HepG2 (cell line): ENCODE measurements around the gene NINJ2. TPM values are rescaled to one million over a fixed set of nuclear protein-coding genes. Genes with fewer than 3 reads are reported as not detected.

Experiments
- FOXA3 ChIP-seq: IDR thresholded peaks from 2 replicates; pipeline ENCODE4 v1.6.1; 2016; ENCODE audit warnings: missing genetic modification reagents, missing compliant biosample characterization
- FOXK1 ChIP-seq: sonication (generic); formaldehyde crosslinking; IDR thresholded peaks from 2 replicates; pipeline ENCODE4 v1.4.0; 2020; ENCODE audit warnings: low read depth, missing genetic modification reagents, borderline replicate concordance
- GATAD2A ChIP-seq: IDR thresholded peaks from 2 replicates; pipeline ENCODE4 v1.6.1; 2016
- HDAC6 ChIP-seq: fragments of 200-600 bp; sonication (generic); IDR thresholded peaks from 2 replicates; pipeline ENCODE4 v1.7.0; 2017; ENCODE audit warnings: mild to moderate bottlenecking, antibody characterized with exemption, low read length, low read depth
- HES4 ChIP-seq: sonication (generic); formaldehyde crosslinking; IDR thresholded peaks from 2 replicates; pipeline ENCODE4 v1.9.0; 2021; ENCODE audit warnings: mild to moderate bottlenecking, missing genetic modification reagents, borderline replicate concordance
- KLF12 ChIP-seq: sonication (generic); formaldehyde crosslinking; IDR thresholded peaks from 2 replicates; pipeline ENCODE4 v1.4.0; 2020; ENCODE audit warnings: missing genetic modification reagents, borderline replicate concordance
- MED8 ChIP-seq: sonication (generic); formaldehyde crosslinking; IDR thresholded peaks from 2 replicates; pipeline ENCODE4 v1.8.1; 2023; ENCODE audit warnings: mild to moderate bottlenecking, missing genetic modification reagents; ENCODE audit not compliant: insufficient replicate concordance
- MTA3 ChIP-seq: sonication (generic); formaldehyde crosslinking; IDR thresholded peaks from 2 replicates; pipeline ENCODE4 v1.4.0; 2020; ENCODE audit warnings: missing genetic modification reagents
- POLR2A ChIP-seq, 2 experiments: IDR thresholded peaks; 2 replicates each; pipeline ENCODE4 v1.6.1; 2011; ENCODE audit warnings: low read depth in 2 of 2, low read length in 2 of 2, mild to moderate bottlenecking in 1 of 2, moderate library complexity in 1 of 2; ENCODE audit not compliant: insufficient read depth in 1 of 2
- RFXAP ChIP-seq: sonication (generic); formaldehyde crosslinking; IDR thresholded peaks from 2 replicates; pipeline ENCODE4 v1.4.0; 2020; ENCODE audit warnings: missing genetic modification reagents, borderline replicate concordance
- SALL2 ChIP-seq: sonication (generic); formaldehyde crosslinking; IDR thresholded peaks from 2 replicates; pipeline ENCODE4 v1.8.1; 2023; ENCODE audit warnings: mild to moderate bottlenecking, missing genetic modification reagents, inconsistent platforms
- ZNF468 ChIP-seq: sonication (generic); formaldehyde crosslinking; IDR thresholded peaks from 2 replicates; pipeline ENCODE4 v1.8.0; 2022; ENCODE audit warnings: mild to moderate bottlenecking, moderate library complexity, missing genetic modification reagents
- ZNF546 ChIP-seq: sonication (generic); formaldehyde crosslinking; conservative IDR thresholded peaks from 2 replicates; pipeline ENCODE4 v1.8.1; 2023; ENCODE audit warnings: mild to moderate bottlenecking, missing genetic modification reagents
- ZNF605 ChIP-seq: sonication (generic); formaldehyde crosslinking; IDR thresholded peaks from 2 replicates; pipeline ENCODE4 v1.8.0; 2022; ENCODE audit warnings: mild to moderate bottlenecking, missing genetic modification reagents
- ZNF670 ChIP-seq: sonication (generic); formaldehyde crosslinking; IDR thresholded peaks from 2 replicates; pipeline ENCODE4 v1.8.0; 2022; ENCODE audit warnings: mild to moderate bottlenecking, missing genetic modification reagents, borderline replicate concordance
- ZNF790 ChIP-seq: sonication (generic); formaldehyde crosslinking; IDR thresholded peaks from 2 replicates; pipeline ENCODE4 v1.8.0; 2022; ENCODE audit warnings: missing genetic modification reagents, mild to moderate bottlenecking, borderline replicate concordance
- polyA plus RNA-seq, 8 experiments: library from polyadenylated mRNA; depleted of rRNA in 3 of 8; stranded (reverse) in 7 of 8; unstranded in 1 of 8; fragments of >200 nt; fragmentation: Illumina TruSeq in 4 of 8; extraction: Trizol in 4 of 8; gene quantifications; 2 replicates each; pipeline versions ENCODE4 v1.2.1 to v1.2.3, GENCODE V29; 2011 to 2016; ENCODE audit warnings: low read depth in 4 of 8, missing spikeins in 1 of 8, mixed read lengths in 1 of 8; ENCODE audit not compliant: insufficient read depth in 1 of 8
- total RNA-seq, 5 experiments: library from RNA; depleted of rRNA; stranded (reverse); fragments of >200 nt; fragmentation: Illumina TruSeq; extraction: Trizol; gene quantifications; 2 replicates each; pipeline ENCODE4 v1.2.3, GENCODE V29; 2016; ENCODE audit warnings: low read depth in 1 of 5
- TF ChIP-seq, protein P1 (sequence below), 2 experiments: sonication (generic) in 1 of 2; formaldehyde crosslinking in 1 of 2; IDR thresholded peaks; 2 replicates each; pipeline versions ENCODE4 v1.6.1 to v1.9.0; 2014 to 2022; ENCODE audit warnings: antibody characterized with exemption in 1 of 2, borderline replicate concordance in 1 of 2, inconsistent platforms in 1 of 2, low read depth in 1 of 2, missing genetic modification reagents in 1 of 2
- TF ChIP-seq, protein P2 (sequence below): IDR thresholded peaks from 2 replicates; pipeline ENCODE4 v1.6.1; 2016

Gene NINJ2
- total and polyA plus RNA-seq, 2 of the 13 experiments (the other 11 are each of a cell fraction or from before 2014, with no cell fraction given): 0.62 to 3.8 TPM

DNA sequence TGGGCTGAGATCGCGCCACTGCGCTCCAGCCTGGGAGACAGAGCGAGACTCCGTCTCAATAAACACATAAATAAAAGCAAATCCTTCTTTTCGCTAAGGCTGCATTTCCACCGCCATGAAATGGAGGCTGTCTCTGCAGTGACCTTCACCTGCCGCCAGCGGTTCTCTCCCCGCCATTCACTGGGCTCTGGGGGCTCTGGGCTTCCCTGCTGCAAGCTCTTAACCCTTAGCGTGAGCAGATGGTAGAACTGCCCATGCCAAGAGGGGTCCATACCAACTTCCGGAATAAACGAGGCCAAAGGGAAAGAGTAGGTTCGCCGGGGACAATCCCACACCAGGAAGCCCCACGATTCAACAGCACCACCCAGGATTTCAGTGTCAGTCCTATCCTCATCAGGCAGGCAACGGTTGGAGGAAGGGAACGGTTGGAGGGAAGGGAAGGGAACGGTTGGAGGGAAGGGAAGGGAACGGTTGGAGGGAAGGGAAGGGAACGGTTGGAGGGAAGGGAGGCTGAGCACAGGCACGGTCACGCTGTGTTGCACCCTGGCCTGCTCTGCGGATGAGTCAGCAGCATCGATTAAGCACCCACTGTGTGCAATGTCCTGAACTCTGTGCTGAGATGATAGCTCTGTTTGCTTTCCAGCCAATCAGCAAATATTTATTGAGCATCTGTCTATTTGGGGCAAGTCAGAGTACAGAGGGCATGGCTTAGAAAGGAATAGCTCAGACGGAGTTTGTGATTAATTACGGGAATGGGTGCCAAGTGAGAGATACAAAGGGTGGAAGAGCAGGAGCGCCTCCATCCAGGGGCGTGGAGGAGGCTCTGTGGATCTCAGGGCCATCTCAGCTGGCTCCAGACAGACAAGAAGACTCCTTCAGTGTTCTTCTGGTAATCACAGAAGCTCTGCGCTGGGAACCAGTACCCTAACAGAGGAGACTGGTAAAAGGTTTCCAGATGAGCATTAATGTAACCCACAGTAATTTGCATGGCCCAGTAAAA, 77.9 kb downstream of the NINJ2 start (continued):
- TF ChIP-seq, protein P1, sequence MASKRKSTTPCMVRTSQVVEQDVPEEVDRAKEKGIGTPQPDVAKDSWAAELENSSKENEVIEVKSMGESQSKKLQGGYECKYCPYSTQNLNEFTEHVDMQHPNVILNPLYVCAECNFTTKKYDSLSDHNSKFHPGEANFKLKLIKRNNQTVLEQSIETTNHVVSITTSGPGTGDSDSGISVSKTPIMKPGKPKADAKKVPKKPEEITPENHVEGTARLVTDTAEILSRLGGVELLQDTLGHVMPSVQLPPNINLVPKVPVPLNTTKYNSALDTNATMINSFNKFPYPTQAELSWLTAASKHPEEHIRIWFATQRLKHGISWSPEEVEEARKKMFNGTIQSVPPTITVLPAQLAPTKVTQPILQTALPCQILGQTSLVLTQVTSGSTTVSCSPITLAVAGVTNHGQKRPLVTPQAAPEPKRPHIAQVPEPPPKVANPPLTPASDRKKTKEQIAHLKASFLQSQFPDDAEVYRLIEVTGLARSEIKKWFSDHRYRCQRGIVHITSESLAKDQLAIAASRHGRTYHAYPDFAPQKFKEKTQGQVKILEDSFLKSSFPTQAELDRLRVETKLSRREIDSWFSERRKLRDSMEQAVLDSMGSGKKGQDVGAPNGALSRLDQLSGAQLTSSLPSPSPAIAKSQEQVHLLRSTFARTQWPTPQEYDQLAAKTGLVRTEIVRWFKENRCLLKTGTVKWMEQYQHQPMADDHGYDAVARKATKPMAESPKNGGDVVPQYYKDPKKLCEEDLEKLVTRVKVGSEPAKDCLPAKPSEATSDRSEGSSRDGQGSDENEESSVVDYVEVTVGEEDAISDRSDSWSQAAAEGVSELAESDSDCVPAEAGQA (IDR thresholded peaks at IDR 0.05; ENCODE audit: low read depth): no peak
- TF ChIP-seq, protein P1 (CRISPR knock-in tag; IDR thresholded peaks at IDR 0.05; ENCODE audit: borderline replicate concordance): no peak
- TF ChIP-seq RFXAP (CRISPR knock-in tag) (0 out of 2 replicates have a peak, but pooled peaks have one; percentile 26), KLF12 (CRISPR knock-in tag) (no peak), MTA3 (CRISPR knock-in tag) (no peak), ZNF468 (CRISPR knock-in tag) (no peak), POLR2A (IDR thresholded peaks at IDR 0.05; ENCODE audit: insufficient read depth in 1 of 2, low read depth in 2 of 2, low read length in 2 of 2) (no peak), SALL2 (no peak), ZNF605 (peak; percentile 66; the same call in 1 of the 2 replicates), FOXK1 (CRISPR knock-in tag) (peak; percentile 82), ZNF790 (CRISPR knock-in tag) (no peak), GATAD2A (CRISPR knock-in tag) (peak; percentile 94), HES4 (no peak), FOXA3 (CRISPR knock-in tag) (peak; percentile 97), HDAC6 (no peak), MED8 (peak; percentile 82), ZNF670 (peak; percentile 83), ZNF546 (CRISPR knock-in tag) (no peak)
- TF ChIP-seq, protein P2, sequence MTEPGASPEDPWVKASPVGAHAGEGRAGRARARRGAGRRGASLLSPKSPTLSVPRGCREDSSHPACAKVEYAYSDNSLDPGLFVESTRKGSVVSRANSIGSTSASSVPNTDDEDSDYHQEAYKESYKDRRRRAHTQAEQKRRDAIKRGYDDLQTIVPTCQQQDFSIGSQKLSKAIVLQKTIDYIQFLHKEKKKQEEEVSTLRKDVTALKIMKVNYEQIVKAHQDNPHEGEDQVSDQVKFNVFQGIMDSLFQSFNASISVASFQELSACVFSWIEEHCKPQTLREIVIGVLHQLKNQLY (CRISPR knock-in tag): peak; percentile 77
